ENCODE measurements around the gene SYT14. TPM values are rescaled to one million over a fixed set of nuclear protein-coding genes. Genes with fewer than 3 reads are reported as not detected.
"Not testable (repeated sequence)": the region's sequence is repeated elsewhere in the genome, so short reads cannot be mapped to it uniquely, and the experiment has no call there.

SYT14 gene
- total RNA-seq, 1 donor, result under 0.01 TPM

DNA sequence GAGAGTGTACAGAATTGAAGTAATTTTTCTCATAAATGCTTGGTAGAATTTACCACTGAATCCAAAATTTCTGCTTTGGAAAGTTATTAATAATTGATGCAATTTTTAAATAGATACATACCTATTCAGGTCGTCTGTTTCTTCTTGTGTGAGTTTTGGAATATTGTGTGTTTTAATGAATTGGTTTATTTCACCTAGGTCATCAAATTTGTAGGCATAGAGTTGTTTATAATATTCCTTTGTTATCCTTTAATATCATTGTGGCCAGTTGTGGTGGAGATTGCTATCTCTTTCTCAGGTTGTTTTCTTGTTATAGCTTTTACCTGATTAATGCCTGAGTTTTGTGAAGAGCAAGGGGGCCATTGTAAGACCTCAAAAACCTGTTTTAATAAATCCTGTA lies 93.5 kb downstream of the SYT14 start:
- no peak overlapping the region for H3K4me3 ChIP-seq (ENCODE audit: low read length)
- H3K4me1 ChIP-seq (ENCODE audit: insufficient read depth, low read length), result no peaks in the 10 kb centered on the region
- H3K9me3 ChIP-seq (ENCODE audit: low read depth, low read length), result peaks cover 5% of the 10 kb centered on the region
- H3K27me3 ChIP-seq (ENCODE audit: insufficient read depth, low read length), result no peaks in the 10 kb centered on the region

DNA sequence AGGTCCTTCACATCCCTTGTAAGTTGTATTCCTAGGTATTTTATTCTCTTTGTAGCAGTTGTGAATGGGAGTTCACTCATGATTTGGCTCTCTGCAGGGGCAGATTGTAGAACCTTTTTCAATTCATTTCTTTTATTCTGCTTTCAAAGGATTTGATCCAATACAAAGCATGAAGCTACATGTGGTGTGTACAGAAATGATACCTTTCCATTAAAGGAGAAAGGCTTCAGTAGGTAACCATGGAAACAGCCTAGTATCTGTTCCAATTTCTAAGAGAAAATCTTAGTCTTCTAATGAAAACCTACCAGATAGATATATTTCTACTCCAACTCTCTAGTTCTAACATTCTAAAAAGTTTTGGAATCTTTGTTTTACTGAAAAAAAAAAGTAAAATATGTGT lies 105.0 kb downstream of the SYT14 start:
- H3K4me1 ChIP-seq (ENCODE audit: insufficient read depth, low read length), result no peaks in the 10 kb centered on the region
- H3K27me3 ChIP-seq (ENCODE audit: insufficient read depth, low read length), result peaks cover 5% of the 10 kb centered on the region
- no peak overlapping the region for H3K4me3 ChIP-seq (ENCODE audit: low read length)
- H3K9me3 ChIP-seq (ENCODE audit: low read depth, low read length), result peaks cover 12% of the 10 kb centered on the region

DNA sequence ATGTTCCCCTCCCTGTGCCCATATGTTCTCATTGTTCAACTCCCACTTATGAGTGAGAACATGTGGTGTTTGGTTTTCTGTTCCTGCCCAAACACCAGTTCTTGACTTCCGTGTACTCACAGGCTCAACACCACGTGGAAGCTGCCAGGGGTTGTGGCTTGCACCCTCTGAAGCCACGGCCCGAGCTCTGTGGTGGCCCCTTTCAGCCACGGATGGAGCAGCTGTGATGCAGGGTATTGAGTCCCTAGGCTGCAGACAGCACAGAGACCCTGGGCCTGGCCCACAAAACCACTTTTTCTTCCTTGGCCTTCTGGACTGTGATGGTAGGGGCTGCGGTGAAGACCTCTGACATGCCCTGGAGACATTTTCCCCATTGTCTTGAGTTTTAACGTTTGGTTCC lies 111.6 kb downstream of the SYT14 start:
- no peak overlapping the region for H3K4me3 ChIP-seq (ENCODE audit: low read length)
- no peaks in the 10 kb centered on the region for H3K4me1 ChIP-seq (ENCODE audit: insufficient read depth, low read length)
- H3K27me3 ChIP-seq (ENCODE audit: insufficient read depth, low read length), result no peaks in the 10 kb centered on the region
- no peaks in the 10 kb centered on the region for H3K9me3 ChIP-seq (ENCODE audit: low read depth, low read length)

DNA sequence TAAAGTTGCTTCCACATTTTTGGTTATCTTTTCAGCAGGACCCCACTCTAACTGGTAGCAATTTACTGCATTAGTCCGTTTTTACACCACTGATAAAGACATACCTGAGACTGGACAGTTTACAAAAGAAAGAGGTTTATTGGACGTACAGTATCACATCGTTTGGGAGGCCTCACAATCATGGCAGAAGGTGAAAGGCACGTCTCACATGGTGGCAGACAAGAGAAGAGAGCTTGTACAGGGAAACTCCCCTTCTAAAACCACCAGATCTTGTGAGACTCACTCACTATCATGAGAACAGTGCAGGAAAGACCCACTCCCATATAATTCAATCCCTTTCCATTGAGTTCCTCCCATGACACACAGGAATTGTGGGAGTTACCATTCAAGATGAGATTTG lies 112.5 kb downstream of the SYT14 start:
- not testable (repeated sequence) for H3K27me3 ChIP-seq (ENCODE audit: insufficient read depth, low read length); H3K4me3 ChIP-seq (ENCODE audit: low read length); H3K9me3 ChIP-seq (ENCODE audit: low read depth, low read length); H3K4me1 ChIP-seq (ENCODE audit: insufficient read depth, low read length)

DNA sequence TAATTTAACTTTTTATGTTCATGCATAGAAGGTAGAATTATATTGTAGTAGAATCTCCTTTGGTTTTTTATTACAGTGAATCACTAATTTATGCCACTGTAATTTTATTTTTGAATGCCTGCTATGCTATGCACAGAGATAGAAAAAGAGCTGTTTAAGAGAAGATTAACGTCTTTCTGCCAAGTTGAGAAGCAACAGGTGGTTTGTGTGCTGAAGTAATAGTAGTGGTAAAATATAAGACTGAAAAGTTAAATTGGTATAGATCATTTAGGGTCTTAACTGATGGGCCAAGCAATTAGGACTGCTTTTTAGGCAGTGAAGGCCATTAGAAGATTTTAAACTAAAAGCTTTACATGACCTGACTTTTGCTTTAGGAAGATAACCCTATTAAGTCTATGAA lies 115.1 kb downstream of the SYT14 start:
- Histone ChIP-seq H3K4me3 (ENCODE audit: low read length) (no peak overlapping the region), H3K4me1 (ENCODE audit: insufficient read depth, low read length) (no peaks in the 10 kb centered on the region), H3K9me3 (ENCODE audit: low read depth, low read length) (no peaks in the 10 kb centered on the region), H3K27me3 (ENCODE audit: insufficient read depth, low read length) (no peaks in the 10 kb centered on the region)

GRCh38 chr1:210057593-210057992 lies 119.6 kb downstream of the SYT14 start:
- Histone ChIP-seq H3K9me3 (ENCODE audit: low read depth, low read length) (no peaks in the 10 kb centered on the region), H3K27me3 (ENCODE audit: insufficient read depth, low read length) (no peaks in the 10 kb centered on the region), H3K4me1 (ENCODE audit: insufficient read depth, low read length) (no peaks in the 10 kb centered on the region), H3K4me3 (ENCODE audit: low read length) (no peak overlapping the region)

GRCh38 chr1:210061992-210062391 lies 124.0 kb downstream of the SYT14 start:
- Histone ChIP-seq H3K4me3 (ENCODE audit: low read length) (no peak overlapping the region), H3K9me3 (ENCODE audit: low read depth, low read length) (no peaks in the 10 kb centered on the region), H3K4me1 (ENCODE audit: insufficient read depth, low read length) (no peaks in the 10 kb centered on the region), H3K27me3 (ENCODE audit: insufficient read depth, low read length) (no peaks in the 10 kb centered on the region)

DNA sequence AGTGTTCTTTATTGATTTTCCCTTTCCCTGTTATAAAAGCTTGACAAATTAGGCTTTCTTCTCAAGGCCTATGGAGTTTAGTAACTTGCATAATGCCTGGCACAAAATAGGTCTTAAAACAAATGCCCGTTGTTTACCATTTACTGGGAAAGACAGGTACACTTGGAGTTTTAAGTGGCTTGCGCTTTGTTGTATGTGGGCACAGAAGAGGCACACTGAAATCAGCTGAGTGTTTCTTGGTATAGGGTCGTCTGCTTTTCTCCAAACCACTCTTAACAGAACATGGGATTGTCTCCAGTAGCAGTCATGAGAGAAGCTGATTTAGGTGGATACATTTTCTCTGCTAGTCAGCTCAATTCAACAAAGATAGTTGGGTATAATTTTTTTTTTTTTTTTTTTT lies 132.5 kb downstream of the SYT14 start:
- Histone ChIP-seq H3K4me1 (ENCODE audit: insufficient read depth, low read length) (no peaks in the 10 kb centered on the region), H3K4me3 (ENCODE audit: low read length) (no peak overlapping the region), H3K27me3 (ENCODE audit: insufficient read depth, low read length) (no peaks in the 10 kb centered on the region), H3K9me3 (ENCODE audit: low read depth, low read length) (no peaks in the 10 kb centered on the region)

GRCh38 chr1:210072129-210072528 lies 134.1 kb downstream of the SYT14 start:
- H3K4me1 ChIP-seq (ENCODE audit: insufficient read depth, low read length), result no peaks in the 10 kb centered on the region
- H3K27me3 ChIP-seq (ENCODE audit: insufficient read depth, low read length), result no peaks in the 10 kb centered on the region
- no peaks in the 10 kb centered on the region for H3K9me3 ChIP-seq (ENCODE audit: low read depth, low read length)
- H3K4me3 ChIP-seq (ENCODE audit: low read length), result no peak overlapping the region

DNA sequence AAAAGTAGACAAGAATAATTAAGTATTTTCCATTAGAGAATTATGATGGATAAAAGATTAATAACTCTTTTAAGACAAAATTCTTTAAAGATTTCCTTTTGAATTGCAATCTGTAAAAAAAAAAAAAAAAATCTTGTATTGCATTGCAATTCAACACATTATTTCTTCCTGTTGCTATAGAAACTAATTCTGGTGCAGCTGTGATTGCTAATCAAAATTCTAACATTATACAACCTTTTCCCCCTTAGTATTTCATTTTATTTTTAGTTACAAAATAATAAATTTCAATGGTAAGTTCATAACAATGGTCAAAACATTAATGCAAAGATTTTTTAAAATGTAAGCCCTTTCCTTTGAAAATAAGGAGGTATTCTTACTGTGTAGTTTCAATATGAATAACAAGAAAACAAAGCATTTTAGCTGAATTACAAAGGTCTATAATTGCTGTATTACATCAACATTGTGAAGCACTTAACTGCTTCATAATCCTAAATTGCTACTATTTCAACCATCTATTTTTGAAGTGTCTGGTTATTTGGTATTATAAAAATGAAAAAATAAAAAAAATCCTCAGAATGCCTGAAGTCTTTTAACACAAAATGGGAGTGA lies 135.0 kb downstream of the SYT14 start:
- no peaks in the 10 kb centered on the region for H3K9me3 ChIP-seq (ENCODE audit: low read depth, low read length)
- H3K27me3 ChIP-seq (ENCODE audit: insufficient read depth, low read length), result no peaks in the 10 kb centered on the region
- H3K4me3 ChIP-seq (ENCODE audit: low read length), result no peak overlapping the region
- H3K4me1 ChIP-seq (ENCODE audit: insufficient read depth, low read length), result no peaks in the 10 kb centered on the region

- H3K9me3 ChIP-seq (ENCODE audit: low read depth, low read length), result no peaks in the 10 kb centered on the region
- H3K4me1 ChIP-seq (ENCODE audit: insufficient read depth, low read length), result no peaks in the 10 kb centered on the region
- H3K4me3 ChIP-seq (ENCODE audit: low read length), result no peak overlapping the region
- H3K27me3 ChIP-seq (ENCODE audit: insufficient read depth, low read length), result no peaks in the 10 kb centered on the region
Observed at GRCh38 chr1:210074904-210075303, 136.9 kb downstream of the SYT14 start.

DNA sequence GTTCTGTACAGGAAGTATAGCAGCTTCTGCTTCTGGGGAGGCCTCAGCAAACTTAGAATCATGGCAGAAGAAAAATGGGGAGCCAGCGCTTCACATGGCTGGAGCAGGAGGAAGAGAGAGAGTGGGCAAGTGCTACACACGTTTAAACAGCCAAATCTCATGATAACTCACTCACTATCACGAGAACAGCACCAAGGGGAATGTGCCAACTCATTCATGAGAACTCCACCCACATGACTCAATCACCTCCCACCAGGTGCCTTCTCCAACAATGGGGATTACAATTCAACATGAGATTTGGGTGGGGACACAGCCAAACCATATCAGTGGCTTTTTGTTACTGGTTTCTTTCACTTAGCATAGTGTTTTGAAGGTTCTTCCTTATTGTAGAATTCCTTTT lies 138.6 kb downstream of the SYT14 start:
- no peaks in the 10 kb centered on the region for H3K27me3 ChIP-seq (ENCODE audit: insufficient read depth, low read length)
- no peaks in the 10 kb centered on the region for H3K9me3 ChIP-seq (ENCODE audit: low read depth, low read length)
- H3K4me3 ChIP-seq (ENCODE audit: low read length), result no peak overlapping the region
- H3K4me1 ChIP-seq (ENCODE audit: insufficient read depth, low read length), result no peaks in the 10 kb centered on the region

DNA sequence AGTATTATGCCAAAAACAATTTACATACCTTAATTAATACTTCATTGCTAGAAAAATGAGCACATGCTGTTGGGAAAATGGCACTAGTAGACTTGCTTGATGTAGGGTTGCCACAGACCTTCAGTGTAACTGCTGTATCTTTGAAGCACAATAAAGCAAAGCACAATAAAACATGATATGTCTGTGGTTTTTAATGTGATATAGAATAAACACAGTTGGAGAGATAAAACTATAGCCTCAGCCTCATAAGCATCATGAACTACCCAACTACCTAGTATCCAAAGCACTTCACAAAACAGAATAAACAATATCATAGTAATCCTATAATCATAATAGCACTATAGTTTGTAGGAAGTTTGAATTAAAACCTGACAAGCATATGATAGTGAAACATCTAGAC lies 143.5 kb downstream of the SYT14 start:
- Histone ChIP-seq H3K4me1 (ENCODE audit: insufficient read depth, low read length) (no peaks in the 10 kb centered on the region), H3K27me3 (ENCODE audit: insufficient read depth, low read length) (no peaks in the 10 kb centered on the region), H3K4me3 (ENCODE audit: low read length) (no peak overlapping the region), H3K9me3 (ENCODE audit: low read depth, low read length) (no peaks in the 10 kb centered on the region)

DNA sequence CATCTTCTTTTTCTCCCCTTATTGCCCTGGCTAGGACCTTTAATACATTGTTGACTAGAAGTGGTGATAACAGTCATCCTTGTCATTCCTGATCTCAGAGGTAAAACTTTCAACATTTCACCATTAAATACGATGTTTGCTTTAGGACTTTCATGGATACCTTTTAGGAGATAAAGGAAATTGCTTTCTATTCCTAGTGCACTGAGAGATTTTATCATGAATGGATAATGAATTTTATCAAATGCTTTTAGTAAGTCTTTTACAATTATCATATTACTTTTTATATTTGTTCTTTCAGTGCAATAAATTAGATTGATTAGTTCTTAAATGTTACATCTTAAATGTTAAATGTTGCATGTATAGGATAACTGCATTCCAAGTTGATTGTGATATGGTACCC lies 147.3 kb downstream of the SYT14 start:
- H3K9me3 ChIP-seq (ENCODE audit: low read depth, low read length), result no peaks in the 10 kb centered on the region
- no peak overlapping the region for H3K4me3 ChIP-seq (ENCODE audit: low read length)
- H3K4me1 ChIP-seq (ENCODE audit: insufficient read depth, low read length), result no peaks in the 10 kb centered on the region
- no peaks in the 10 kb centered on the region for H3K27me3 ChIP-seq (ENCODE audit: insufficient read depth, low read length)

DNA sequence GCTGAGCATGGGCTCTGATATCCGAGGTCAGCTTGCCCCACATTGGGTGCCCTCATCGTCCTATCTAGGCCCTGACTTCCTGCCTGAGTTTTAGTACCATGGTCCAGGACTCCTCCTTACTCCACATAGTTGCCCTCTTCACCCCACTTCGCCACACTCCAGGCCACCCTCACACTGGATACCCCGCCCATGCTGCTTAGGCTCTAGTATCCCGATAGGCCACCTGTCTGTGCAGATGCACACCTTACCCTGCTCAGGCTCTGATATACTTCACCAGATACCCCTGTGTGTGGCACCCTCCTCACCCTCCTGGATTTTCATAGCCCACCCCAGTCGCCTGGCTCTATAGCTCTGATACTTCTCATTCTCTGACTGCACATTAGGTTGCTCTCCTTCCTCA lies 149.0 kb downstream of the SYT14 start:
- H3K9me3 ChIP-seq (ENCODE audit: low read depth, low read length), result no peaks in the 10 kb centered on the region
- H3K4me1 ChIP-seq (ENCODE audit: insufficient read depth, low read length), result no peaks in the 10 kb centered on the region
- no peak overlapping the region for H3K4me3 ChIP-seq (ENCODE audit: low read length)
- no peaks in the 10 kb centered on the region for H3K27me3 ChIP-seq (ENCODE audit: insufficient read depth, low read length)

DNA sequence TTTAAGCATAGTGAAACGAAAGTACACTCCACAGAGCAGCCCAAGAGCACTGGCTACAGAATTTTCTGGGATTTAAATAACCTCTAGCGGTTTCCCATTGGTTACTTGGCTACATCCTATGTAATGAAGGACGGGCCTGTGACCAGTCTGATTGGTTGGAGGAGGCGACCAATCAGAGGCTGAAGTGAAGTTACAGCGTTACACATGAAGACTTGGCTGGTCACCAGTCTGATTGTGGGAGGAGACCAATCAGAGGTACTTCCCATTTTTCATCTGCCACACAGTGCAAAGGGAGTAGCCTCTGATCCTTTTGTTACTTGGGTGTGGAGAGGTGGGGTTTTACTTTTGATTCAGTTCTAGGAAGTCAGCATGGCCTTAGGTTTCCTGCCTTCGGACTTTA lies 151.8 kb downstream of the SYT14 start:
- H3K4me1 ChIP-seq (ENCODE audit: insufficient read depth, low read length), result no peaks in the 10 kb centered on the region
- no peak overlapping the region for H3K4me3 ChIP-seq (ENCODE audit: low read length)
- peaks cover 2% of the 10 kb centered on the region for H3K27me3 ChIP-seq (ENCODE audit: insufficient read depth, low read length)
- H3K9me3 ChIP-seq (ENCODE audit: low read depth, low read length), result no peaks in the 10 kb centered on the region
